HG02938 (cell line): ENCODE measurements around the gene CELSR2.

Experiments
- ATAC-seq: cut with Tn5 transposase; IDR thresholded peaks from one replicate; pipeline ENCODE4 v1.9.1; 2021; ENCODE audit warnings: mild to moderate bottlenecking, moderate library complexity; ENCODE audit not compliant: unreplicated experiment

CELSR2 gene

DNA sequence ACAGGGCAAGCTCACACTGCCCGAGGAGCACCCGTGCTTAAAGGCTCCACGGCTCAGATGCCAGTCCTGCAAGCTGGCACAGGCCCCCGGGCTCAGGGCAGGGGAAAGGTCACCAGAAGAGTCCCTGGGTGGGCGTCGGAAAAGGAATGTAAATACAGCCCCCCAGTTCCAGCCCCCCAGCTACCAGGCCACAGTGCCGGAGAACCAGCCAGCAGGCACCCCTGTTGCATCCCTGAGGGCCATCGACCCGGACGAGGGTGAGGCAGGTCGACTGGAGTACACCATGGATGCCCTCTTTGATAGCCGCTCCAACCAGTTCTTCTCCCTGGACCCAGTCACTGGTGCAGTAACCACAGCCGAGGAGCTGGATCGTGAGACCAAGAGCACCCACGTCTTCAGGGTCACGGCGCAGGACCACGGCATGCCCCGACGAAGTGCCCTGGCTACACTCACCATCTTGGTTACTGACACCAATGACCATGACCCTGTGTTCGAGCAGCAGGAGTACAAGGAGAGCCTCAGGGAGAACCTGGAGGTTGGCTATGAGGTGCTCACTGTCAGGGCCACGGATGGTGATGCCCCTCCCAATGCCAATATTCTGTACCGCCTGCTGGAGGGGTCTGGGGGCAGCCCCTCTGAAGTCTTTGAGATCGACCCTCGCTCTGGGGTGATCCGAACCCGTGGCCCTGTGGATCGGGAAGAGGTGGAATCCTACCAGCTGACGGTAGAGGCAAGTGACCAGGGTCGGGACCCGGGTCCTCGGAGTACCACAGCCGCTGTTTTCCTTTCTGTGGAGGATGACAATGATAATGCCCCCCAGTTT lies 1.3 kb downstream of the CELSR2 start:
- no peak for ATAC-seq

DNA sequence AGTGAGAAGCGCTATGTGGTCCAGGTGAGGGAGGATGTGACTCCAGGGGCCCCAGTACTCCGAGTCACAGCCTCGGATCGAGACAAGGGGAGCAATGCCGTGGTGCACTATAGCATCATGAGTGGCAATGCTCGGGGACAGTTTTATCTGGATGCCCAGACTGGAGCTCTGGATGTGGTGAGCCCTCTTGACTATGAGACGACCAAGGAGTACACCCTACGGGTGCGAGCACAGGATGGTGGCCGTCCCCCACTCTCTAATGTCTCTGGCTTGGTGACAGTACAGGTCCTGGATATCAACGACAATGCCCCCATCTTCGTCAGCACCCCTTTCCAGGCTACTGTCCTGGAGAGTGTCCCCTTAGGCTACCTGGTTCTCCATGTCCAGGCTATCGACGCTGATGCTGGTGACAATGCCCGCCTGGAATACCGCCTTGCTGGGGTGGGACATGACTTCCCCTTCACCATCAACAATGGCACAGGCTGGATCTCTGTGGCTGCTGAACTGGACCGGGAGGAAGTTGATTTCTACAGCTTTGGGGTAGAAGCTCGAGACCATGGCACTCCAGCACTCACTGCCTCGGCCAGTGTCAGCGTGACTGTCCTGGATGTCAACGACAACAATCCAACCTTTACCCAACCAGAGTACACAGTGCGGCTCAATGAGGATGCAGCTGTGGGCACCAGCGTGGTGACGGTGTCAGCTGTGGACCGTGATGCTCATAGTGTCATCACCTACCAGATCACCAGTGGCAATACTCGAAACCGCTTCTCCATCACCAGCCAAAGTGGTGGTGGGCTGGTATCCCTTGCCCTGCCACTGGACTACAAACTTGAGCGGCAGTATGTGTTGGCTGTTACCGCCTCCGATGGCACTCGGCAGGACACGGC lies 2.2 kb downstream of the CELSR2 start:
- no peak for ATAC-seq

DNA sequence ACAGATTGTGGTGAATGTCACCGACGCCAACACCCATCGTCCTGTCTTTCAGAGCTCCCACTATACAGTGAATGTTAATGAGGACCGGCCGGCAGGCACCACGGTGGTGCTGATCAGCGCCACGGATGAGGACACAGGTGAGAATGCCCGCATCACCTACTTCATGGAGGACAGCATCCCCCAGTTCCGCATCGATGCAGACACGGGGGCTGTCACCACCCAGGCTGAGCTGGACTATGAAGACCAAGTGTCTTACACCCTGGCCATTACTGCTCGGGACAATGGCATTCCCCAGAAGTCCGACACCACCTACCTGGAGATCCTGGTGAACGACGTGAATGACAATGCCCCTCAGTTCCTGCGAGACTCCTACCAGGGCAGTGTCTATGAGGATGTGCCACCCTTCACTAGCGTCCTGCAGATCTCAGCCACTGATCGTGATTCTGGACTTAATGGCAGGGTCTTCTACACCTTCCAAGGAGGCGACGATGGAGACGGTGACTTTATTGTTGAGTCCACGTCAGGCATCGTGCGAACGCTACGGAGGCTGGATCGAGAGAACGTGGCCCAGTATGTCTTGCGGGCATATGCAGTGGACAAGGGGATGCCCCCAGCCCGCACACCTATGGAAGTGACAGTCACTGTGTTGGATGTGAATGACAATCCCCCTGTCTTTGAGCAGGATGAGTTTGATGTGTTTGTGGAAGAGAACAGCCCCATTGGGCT lies 3.0 kb downstream of the CELSR2 start:
- ATAC-seq = no peak

DNA sequence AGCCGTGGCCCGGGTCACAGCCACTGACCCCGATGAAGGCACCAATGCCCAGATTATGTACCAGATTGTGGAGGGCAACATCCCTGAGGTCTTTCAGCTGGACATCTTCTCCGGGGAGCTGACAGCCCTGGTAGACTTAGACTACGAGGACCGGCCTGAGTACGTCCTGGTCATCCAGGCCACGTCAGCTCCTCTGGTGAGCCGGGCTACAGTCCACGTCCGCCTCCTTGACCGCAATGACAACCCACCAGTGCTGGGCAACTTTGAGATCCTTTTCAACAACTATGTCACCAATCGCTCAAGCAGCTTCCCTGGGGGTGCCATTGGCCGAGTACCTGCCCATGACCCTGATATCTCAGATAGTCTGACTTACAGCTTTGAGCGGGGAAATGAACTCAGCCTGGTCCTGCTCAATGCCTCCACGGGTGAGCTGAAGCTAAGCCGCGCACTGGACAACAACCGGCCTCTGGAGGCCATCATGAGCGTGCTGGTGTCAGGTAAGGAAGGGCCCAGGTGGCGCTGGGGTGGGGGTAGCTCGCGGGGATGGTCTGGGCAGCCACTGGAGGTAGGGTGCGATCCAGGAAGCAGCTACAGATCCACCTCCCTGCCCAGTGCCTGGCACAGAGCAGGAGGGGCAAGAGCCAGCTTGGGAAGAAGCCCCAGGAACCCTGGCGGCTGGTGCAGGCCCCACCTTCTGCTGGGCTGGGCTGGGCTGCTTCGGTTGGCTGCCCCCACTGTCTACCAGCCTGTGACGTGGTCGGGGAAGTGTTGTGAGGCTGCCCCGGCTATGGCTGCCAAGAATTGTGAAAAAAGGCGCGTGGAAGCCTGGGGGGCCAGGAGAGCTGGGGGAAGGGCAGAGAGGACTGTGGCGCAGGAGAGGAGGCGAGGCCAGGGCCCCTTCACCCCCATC lies 3.8 kb downstream of the CELSR2 start:
- ATAC-seq = no peak

- no peak for ATAC-seq
Observed at GRCh38 chr1:109253803-109254620, 4.7 kb downstream of the CELSR2 start.

- ATAC-seq = no peak
Observed at GRCh38 chr1:109254621-109255096, 5.3 kb downstream of the CELSR2 start.

- no peak for ATAC-seq
Observed at GRCh38 chr1:109255097-109255651, 5.8 kb downstream of the CELSR2 start.

DNA sequence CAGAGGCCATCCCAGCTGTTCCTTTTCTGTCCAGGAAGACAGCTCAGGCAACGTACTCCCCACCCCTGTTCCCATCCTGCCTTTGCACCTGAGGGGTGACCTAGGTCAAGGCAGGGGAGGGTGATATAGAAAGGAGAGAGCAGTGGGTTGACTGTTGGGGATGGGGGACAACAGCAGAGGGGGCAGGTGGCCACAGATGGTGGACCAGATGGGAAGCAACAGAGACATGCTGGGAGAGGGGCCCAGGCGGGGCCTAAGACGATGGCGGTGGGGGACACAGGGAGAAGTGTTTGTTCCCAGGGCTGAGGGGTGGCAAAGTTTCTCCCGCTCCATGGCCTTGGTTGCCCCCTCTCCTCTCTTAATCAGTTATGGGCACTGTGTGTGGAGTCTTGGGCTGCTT lies 6.3 kb downstream of the CELSR2 start:
- no peak for ATAC-seq

- no peak for ATAC-seq
Observed at GRCh38 chr1:109256085-109256484, 6.7 kb downstream of the CELSR2 start.

DNA sequence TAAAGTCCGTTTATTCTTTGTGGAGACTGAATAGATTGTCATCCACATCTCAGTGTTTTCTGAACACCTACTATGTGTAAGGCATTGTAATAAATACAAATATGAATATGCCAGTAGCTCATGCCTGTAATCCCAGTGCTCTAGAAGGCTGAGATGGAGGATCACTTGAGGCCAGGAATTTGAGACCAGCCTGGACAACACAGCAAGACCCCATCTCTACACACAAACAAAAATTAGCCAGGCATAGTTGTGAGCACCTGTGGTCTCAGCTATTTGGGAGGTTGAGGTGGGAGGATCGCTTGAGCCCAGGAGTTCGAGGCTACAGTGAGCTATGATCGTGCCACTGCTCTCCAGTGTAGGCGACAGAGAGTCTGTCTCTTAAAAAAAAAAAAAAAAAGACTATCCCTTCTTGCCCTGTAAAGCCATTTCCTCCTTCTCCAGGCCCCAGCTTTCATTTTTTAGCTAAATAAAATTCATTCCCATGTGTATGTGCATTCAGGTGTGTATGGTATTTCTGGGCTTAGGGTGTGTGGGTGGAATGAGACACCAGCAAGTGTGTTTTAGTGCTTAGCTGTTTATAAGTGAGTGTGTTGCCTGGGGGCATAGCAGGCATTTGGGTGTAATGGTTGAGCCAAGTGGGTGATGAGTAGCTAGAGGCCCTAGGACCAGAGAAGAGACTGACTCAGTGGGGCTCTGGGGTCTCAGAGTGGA lies 7.8 kb downstream of the CELSR2 start:
- no peak for ATAC-seq

GRCh38 chr1:109257682-109258421 lies 8.5 kb downstream of the CELSR2 start:
- no peak for ATAC-seq

GRCh38 chr1:109258481-109259466 lies 9.4 kb downstream of the CELSR2 start:
- ATAC-seq = no peak

DNA sequence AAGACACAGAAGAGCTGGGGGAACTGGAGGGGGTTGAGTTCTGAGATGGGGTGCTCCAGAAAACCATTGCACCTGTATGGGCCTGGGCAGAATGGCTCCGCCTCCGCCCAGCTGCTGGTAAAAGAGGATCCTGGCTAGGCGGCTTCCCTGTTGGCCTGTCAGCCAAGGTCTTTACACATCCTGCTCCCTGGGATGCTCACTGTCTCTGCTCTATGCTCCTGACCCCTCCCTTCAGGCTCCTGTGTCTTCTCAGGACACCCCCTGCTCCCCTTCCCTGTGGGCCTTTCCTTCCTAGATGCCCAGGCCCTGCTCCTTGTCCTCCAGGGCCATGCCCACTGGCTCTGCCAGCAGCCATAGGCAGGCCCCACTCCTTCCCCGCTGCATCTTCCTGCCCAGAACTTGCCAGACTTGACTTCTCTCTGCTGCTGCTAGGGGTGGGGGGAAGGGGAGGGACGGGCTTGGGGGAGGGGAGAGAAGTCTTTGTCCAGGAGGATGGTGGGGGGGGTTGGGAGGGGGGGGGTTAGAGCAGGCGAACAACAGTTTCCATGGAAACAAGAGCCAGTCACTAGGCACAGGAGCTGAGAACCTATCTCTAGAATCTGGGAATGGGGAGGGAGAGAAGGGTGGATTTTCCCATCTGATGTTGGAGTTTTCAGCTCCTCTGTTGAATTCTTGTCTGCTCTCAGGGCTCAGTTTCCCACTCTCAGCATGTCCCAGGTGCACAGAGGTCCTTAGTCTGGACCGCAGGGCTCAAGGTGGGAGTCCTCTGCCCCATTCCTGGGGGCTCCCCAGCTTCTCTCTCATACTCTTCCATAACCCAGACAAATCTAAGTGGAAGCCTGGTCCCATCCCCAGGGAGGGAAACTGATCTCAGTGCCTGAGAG lies 10.6 kb downstream of the CELSR2 start:
- no peak for ATAC-seq

DNA sequence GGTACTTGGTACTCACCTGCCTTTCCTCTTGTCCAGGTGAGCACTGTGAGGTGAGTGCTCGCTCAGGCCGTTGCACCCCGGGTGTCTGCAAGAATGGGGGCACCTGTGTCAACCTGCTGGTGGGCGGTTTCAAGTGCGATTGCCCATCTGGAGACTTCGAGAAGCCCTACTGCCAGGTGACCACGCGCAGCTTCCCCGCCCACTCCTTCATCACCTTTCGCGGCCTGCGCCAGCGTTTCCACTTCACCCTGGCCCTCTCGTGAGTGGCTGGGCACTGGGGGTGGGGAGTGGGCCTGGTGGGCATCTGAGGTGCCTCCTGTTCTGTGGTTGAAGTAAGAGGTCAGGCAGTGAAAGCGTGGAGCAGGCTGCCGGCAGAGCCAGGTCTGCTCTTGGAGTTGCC lies 11.7 kb downstream of the CELSR2 start:
- no peak for ATAC-seq

DNA sequence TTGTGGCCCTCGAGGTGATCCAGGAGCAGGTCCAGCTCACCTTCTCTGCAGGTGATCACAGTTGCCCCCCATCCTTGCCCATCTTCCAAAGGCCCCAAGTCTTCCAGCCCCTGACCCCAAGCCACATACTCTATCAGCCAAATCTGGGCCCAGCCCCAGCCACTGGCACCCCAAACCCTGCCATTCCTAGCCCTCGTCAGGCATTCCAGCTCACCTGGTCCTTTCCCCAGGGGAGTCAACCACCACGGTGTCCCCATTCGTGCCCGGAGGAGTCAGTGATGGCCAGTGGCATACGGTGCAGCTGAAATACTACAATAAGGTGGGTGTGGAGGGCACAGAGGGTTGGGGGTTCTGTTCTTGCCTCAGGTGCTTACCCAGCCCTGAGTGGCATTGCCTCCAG lies 12.2 kb downstream of the CELSR2 start:
- ATAC-seq = no peak
